ENCODE measurements around the gene MYO5A.
"Not testable (repeated sequence)": the region's sequence is repeated elsewhere in the genome, so short reads cannot be mapped to it uniquely, and the experiment has no call there.

MYO5A gene

DNA sequence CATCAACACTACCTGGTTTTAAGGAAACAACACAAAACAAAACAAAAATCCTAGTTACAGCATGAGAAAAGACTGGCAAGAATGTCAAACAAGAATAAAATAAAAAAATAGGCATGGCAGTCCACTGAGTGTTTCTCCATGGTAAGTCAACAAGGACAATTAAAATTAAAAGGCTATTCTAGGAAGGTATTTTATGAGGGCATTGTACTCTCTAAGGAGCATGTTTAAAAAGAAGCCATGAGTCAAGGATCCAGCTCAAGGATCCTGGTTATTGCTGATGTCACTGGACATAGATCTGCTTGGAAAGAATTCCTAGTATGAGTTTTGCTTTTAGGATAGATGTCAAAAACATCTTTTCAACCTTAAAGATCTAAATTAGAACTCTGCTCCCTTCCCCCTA lies 106.7 kb downstream of the MYO5A start:
- H3K4me3 ChIP-seq (ENCODE audit: control insufficient read depth, low read depth, low read length): no peak overlapping the region
- TF ChIP-seq, protein P1, sequence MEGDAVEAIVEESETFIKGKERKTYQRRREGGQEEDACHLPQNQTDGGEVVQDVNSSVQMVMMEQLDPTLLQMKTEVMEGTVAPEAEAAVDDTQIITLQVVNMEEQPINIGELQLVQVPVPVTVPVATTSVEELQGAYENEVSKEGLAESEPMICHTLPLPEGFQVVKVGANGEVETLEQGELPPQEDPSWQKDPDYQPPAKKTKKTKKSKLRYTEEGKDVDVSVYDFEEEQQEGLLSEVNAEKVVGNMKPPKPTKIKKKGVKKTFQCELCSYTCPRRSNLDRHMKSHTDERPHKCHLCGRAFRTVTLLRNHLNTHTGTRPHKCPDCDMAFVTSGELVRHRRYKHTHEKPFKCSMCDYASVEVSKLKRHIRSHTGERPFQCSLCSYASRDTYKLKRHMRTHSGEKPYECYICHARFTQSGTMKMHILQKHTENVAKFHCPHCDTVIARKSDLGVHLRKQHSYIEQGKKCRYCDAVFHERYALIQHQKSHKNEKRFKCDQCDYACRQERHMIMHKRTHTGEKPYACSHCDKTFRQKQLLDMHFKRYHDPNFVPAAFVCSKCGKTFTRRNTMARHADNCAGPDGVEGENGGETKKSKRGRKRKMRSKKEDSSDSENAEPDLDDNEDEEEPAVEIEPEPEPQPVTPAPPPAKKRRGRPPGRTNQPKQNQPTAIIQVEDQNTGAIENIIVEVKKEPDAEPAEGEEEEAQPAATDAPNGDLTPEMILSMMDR (IDR thresholded peaks at IDR 0.05; ENCODE audit: control insufficient read depth, insufficient read depth, low read depth, low read length, missing control alignments): no peak
- DNase-seq (ENCODE audit: low read depth): no peak

DNA sequence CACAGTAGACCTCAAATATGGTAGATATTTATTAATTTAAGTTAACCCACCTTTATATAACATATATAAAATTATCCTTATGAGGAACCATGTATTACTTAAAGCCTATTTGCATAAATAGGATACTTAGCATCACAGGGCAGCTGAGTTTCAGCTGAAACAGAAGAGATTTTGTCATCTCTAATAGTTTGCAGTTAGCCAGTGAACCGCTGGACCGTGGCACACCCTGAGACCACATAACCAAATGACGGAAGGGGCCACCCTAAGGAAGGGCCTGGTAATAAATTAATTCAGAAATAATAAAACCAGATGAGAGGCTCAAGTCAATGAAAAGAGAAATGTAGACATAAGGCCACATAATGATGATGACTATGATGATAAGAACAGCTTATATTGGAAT lies 107.7 kb downstream of the MYO5A start:
- no peak for DNase-seq (ENCODE audit: low read depth)
- TF ChIP-seq, protein P1 (IDR thresholded peaks at IDR 0.05; ENCODE audit: control insufficient read depth, insufficient read depth, low read depth, low read length, missing control alignments): no peak
- no peak overlapping the region for H3K4me3 ChIP-seq (ENCODE audit: control insufficient read depth, low read depth, low read length)

DNA sequence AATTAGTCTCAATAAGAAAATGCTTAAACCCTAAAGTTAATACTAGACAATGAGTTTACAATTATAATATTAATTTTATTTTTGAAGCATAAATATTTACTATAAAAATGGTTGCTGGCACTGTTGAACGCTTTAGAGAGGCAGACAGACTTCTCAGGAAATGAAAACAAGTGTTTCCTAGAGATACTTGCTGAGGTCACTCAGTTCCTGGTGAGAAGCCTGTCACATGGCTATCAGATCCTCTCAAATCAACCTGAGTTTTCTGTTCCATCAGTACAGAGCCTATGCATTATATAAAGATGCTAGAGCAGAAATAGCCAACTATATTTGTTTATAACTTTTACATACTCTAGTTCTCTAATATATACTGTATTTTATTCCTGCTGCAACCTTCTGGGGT lies 109.2 kb downstream of the MYO5A start:
- TF ChIP-seq, protein P1 (IDR thresholded peaks at IDR 0.05; ENCODE audit: control insufficient read depth, insufficient read depth, low read depth, low read length, missing control alignments): no peak
- DNase-seq (ENCODE audit: low read depth): no peak

DNA sequence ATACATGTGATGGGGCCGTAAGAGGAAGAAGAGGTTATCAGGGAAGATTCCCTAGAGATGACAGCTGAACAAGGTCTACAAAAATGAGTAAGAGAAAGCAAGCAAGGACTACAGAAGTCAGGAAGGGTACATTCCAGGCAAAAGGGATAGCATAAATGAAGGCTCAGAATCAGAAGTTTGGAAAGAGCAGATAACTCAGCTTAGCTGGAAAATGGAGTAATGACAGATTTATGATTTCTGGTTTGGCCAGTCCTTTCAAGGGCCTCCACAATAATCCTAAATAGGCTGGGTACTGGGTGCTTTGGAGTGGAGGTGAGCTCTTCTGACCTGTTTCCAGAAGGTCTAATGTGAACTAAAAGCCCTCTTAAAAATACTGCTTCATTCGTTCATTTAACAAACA lies 110.7 kb downstream of the MYO5A start:
- no peak for DNase-seq (ENCODE audit: low read depth)
- TF ChIP-seq, protein P1 (IDR thresholded peaks at IDR 0.05; ENCODE audit: control insufficient read depth, insufficient read depth, low read depth, low read length, missing control alignments): no peak

More for the DNA sequence above, 109.2 kb downstream of the MYO5A start:
- H3K4me3 ChIP-seq (ENCODE audit: control insufficient read depth, low read depth, low read length): no peak overlapping the region

DNA sequence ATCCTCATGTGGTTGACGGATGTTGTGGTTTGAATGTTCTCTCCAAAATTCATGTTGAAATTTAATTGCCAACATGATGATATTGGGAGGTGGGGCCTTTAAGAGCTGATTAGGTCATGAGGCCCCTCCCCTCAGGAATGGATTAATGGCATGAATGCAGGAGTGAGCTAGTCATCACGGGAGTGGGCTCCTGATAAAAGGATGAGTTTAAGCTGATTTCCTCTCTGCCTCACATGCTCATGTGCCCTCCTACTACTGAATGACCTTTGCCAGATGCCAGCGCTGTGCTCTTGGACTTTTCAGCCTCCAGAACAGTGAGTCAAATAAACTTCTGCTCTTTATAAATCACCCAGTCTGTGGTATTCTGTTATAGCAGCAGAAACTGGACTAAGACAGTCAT lies 111.2 kb downstream of the MYO5A start:
- no peak for DNase-seq (ENCODE audit: low read depth)
- H3K4me3 ChIP-seq (ENCODE audit: control insufficient read depth, low read depth, low read length): no peak overlapping the region
- TF ChIP-seq, protein P1 (IDR thresholded peaks at IDR 0.05; ENCODE audit: control insufficient read depth, insufficient read depth, low read depth, low read length, missing control alignments): no peak

More for the DNA sequence above, 110.7 kb downstream of the MYO5A start:
- H3K4me3 ChIP-seq (ENCODE audit: control insufficient read depth, low read depth, low read length): no peak overlapping the region

DNA sequence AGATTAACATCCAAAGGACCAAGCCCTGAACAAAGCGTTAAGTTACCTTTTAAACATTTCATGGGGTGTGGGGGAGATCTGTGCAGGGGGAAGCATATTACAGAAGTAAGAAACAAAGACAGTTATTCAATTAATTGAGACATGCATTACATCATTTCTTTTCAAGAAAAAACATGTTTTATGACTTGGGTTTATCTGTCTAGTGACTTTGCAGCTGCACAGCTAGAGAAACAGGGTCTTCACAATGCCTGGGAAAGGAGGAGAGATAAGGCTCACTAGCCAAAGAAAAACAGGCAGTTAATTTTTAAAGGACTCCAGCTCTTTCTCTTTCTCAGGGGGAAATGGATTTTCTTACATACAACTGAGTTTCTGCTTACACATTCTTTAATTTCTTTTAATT lies 112.1 kb downstream of the MYO5A start:
- not testable (repeated sequence) for DNase-seq (ENCODE audit: low read depth); H3K4me3 ChIP-seq (ENCODE audit: control insufficient read depth, low read depth, low read length)

DNA sequence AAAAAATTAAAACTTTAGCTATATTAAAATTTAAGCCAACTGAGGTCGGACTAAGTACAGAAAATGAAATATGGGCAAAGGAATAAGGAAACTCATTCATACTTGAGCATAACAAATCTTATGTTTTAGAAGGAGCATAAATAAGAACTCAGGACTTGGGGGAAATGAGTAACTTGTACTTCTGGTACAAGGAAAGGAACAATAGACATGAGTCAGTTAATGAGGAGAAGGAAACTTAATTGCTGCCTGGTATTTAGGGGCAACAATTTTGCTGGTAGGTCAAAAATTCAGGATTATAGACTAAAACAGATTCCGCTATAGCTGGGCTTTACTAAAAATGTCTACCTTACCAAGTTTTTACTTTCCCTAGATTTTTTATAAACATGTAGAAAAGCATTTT lies 113.1 kb downstream of the MYO5A start:
- TF ChIP-seq, protein P1 (IDR thresholded peaks at IDR 0.05; ENCODE audit: control insufficient read depth, insufficient read depth, low read depth, low read length, missing control alignments): no peak
- no peak for DNase-seq (ENCODE audit: low read depth)
- no peak overlapping the region for H3K4me3 ChIP-seq (ENCODE audit: control insufficient read depth, low read depth, low read length)
